HG02970 (cell line): ENCODE data around the gene PLA2G3.
"Not testable (repeated sequence)": the region's sequence is repeated elsewhere in the genome, so short reads cannot be mapped to it uniquely, and the experiment has no call there.

Experiments used
- ATAC-seq: cut with Tn5 transposase; IDR thresholded peaks from one replicate; pipeline ENCODE4 v1.9.1; 2021; ENCODE audit warnings: mild to moderate bottlenecking, moderate library complexity, moderate number of reproducible peaks; ENCODE audit not compliant: unreplicated experiment, low FRiP score

PLA2G3 gene

DNA sequence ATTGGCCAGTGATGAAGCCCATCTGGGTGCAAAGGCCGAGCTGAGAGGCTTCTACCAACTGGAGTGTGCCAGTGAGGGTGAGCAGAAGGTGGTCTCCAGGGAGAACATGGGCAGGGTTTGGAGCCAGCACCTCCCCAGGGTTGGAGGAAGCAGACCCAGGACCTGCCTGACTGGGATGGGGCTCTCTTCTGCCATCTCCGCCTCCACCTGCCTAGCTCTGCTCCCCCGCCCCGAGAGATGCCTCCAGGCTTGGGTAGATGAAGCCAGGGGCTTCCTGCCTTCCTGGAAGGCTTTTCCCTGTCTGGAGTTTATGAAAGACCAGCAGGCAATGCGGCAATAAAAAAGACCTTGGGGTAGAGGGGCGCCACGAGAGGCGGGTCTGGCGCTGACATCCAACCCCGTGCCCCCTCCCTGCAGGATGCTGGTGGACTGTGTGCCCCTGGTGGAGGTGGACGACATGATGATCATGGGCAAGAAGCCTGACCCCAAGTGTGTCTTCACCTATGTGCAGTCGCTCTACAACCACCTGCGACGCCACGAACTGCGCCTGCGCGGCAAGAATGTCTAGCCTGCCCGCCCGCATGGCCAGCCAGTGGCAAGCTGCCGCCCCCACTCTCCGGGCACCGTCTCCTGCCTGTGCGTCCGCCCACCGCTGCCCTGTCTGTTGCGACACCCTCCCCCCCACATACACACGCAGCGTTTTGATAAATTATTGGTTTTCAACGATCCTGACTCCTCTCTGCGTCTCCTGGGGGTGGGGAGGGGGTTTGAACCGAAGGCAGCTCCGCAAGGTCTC, 36.2 kb downstream of the PLA2G3 start:
- ATAC-seq, result no peak

- ATAC-seq, result no peak
Observed at GRCh38 chr22:31103111-31103510, 37.2 kb downstream of the PLA2G3 start.

DNA sequence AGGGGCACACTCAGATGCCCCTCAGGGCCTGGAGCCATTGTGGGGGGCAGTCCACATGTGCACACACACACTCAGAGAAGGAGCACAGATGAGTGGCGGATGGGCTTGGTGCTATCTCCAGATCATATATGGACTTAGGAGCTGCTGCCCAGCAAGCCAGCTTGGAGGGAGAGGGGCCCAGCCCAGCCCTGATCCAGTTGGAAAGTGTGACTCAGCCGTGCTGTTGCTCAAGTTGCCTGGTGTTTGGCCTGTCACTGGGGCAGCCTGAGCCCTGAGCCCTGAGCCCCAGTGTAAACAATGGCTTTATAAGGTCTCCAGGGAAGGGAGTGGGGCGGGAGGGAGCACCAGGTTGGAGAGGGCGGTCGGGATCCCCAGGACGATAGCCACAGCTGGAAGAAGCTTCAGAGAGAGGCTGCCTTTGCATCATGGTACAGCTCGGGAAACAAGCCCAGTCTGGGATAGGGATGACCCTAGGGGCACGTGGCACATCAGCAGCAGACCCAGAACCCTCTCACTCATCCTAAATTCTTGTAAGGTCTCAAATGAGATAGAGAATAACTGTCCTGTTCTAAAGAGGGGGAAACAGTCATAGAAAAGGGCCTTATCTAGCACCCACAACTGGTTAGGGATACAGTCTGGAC, 37.7 kb downstream of the PLA2G3 start:
- no peak for ATAC-seq

- no peak for ATAC-seq
Observed at GRCh38 chr22:31100762-31101525, 39.4 kb downstream of the PLA2G3 start.

DNA sequence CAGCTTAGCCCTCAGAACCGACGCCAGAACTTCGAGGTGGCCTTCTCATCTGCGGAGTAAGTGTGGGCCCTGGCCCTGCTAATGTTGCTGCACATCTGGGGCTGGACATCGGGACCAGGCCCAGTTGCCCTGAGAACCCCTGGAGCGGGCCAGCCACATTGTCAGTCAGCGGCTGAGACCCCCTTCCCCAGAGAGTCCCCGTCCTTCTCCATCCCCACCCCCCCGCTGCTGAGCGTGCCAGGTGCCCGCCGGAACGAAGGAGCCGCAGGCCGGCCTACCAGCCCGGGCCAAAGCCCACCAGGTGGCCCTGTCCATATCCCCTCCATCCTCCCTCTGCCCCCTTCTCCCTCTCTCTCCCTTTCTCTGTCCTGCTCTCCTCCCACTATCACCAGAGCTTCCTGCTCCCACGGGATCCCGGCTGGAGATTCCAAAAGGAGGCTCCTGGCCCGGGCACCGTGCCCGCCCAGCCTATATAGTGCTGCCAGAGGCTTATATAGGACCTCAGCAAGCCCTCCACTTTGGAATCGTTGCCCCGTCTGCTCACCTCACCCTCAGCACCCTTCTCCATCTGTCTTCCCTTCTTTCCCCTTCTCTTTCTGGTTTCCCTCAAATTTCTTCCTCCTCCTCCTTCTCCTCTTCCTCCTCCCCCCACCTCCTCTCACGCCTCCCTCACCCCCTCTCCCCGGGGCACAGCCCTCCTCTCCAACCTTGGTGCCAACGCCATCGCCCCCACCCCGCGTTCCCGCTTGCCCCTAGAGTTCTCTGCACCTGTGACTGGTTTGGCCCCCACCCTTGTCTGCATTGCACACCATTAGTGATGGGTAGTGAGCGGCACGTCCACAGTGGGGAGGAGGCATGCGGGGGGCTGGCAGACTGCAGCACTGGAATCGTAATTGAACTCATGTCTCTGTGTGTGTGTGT, 40.2 kb downstream of the PLA2G3 start:
- ATAC-seq, result no peak

DNA sequence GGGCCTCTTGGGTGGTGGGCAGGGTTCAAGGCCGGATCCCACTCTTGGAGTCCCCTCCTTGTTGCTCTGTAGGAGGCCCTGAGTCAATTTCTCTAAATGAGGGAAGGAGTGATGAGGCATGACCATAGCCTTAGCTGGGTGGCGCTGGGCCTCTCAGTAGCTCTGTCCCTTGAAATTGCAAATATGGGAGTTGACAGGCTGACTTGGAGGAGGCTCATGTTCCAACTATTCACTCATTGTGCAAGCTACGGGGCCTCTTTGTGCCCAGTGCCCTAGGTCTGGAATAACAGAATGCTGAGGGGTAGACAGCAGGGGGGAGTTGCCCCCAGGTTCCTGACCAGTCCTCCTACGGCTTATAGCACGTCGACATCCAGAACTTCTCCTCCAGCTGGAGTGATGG, 40.9 kb downstream of the PLA2G3 start:
- no peak for ATAC-seq

DNA sequence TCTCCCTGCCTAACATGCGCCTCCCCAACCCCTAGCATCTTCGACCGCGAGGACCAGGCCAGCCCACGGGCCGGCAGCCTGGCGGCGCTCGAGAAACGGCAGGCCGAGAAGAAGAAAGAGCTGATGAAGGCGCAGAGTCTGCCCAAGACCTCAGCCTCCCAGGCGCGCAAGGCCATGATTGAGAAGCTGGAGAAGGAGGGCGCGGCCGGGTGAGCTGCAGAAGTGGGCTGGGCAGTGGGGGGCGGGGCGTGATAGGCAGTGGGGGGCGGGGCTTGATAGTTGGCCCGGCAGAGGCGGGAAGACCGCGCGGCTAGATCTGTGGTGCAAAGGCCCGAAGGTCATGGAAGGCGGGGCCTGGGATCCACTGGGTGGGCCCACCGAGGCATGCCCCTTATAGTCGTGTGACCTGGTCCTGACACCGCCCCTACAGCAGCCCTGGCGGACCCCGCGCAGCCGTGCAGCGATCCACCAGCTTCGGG, 41.6 kb downstream of the PLA2G3 start:
- ATAC-seq, result no peak

DNA sequence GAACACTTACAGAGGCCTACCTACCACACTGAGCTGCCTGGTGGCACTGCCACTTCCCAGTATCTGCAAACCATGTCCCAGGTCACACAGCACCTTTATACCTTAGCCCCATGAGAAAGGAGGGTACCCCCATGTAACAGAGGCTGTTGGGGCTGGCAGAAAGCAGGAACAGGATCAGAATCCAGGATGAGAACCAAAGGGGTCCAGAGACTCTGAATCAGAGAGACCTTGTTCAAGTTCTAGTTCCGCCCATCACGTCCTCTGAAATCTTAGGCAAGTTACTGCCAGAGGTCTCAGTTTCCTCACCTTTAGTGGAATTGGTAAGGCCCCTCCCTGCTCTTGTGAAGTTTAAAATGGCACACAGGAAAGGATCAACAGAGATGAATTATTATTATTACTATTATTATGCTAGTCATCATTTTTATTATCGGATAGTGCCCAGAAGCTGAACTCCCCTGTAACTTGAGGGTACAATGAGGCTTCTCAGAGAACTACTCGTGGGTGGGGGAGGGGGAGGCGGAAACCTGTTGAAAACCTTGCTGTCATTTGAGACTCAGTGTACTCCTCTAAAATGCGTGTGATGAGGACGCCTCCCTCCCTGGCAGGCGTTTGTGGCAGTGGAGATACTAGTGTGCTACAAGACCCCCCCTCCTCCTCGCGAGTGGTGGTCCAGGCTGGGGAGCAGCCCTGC, 42.2 kb downstream of the PLA2G3 start:
- ATAC-seq, result no peak

GRCh38 chr22:31097539-31097938, 42.8 kb downstream of the PLA2G3 start:
- ATAC-seq, result not testable (repeated sequence)

DNA sequence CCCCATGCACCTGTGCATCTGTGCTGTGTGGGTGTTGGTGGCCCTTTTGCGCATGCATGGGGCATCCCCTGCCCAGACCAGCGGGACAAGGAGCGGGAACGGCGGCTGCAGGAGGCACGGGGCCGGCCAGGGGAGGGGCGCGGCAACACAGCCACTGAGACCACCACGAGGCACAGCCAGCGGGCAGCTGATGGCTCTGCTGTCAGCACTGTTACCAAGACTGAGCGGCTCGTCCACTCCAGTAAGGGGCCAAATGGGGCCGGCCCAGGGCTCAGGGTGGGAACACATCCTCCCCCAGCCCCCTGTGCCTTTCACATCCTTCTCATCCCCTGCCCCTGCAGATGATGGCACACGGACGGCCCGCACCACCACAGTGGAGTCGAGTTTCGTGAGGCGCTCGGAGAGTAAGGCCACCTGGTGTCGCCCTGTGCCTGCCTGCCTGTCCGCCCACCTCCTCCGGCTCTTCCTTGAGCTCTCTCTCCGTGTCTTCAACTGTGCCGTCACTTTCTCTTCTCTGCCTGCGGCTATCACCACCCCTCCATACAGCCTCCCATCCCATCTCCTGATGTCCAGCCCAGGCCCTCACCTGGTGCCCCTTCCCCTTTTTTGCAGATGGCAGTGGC, 43.5 kb downstream of the PLA2G3 start:
- no peak for ATAC-seq

DNA sequence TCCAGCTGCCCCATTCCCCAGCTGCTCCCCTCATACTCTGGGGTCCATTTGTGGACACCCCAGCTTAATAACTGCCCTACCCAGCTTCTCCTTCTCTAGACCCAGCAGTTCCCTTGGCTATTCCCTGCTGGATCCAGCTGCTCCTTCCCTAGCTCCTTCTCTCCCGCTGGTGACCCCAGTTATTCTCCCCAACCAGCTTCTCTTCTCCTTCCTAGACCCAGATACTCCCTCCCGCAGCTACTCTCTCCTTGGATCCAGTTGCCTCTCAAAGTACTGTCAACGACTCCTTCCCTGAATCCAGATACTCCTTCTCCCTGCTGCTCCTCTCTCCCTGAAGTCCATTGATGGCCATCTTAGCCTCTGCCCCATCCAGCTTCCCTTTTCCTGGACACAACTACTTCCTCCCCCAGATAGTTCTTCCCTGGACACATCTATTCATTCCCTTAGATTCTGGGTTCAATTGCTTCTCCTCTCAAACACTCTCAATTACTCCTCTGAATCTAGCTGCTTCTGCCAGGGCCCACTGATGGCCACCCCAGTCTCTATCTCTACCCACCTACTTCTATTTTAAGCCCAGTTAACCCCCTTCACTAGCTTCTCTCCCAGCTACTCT, 44.6 kb downstream of the PLA2G3 start:
- ATAC-seq, result no peak

DNA sequence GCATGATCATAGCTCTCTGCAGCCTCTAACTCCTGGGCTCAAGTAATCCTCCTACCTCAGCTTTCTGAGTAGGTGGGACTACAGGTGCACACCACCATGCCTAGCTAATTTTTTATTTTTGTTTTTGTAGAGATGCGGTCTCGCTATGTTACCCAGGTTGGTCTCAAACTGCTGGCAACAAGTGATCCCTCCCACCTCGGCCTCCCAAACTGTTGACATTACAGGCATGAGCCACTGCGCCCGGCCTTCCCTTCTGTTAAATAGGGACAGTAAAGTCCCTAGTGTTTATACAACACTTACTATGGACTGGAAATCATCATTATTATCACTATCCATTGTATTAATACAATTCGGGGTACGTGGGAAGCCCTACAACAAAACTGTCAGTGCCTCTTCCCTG, 45.6 kb downstream of the PLA2G3 start:
- ATAC-seq, result no peak

DNA sequence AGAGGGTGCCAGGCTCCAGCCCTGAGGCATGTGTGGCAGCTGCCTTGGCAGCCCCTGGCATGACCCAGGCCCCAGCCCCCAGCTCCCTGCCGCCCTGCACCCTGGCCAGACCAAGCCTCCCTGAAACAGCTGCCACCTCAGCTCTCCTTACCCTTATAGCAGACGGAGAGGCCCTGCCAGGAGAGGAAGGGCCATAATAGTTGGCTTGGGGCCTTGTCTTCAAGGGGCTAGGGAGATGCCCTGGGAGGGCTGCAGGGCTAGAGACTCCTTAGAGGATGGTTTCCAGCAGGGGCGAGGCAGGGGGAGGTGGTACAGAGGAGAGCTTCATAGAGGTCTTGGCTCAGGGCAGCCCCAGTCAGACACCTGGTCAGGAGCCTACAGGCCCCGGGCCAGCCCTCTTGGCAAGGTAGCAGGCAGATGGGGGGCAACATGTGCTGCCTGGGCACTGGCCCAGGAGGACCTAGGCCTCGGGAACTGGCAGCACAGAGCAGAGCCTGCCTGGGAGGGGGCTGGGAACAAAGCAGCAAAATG, 46.2 kb downstream of the PLA2G3 start:
- ATAC-seq, result no peak

DNA sequence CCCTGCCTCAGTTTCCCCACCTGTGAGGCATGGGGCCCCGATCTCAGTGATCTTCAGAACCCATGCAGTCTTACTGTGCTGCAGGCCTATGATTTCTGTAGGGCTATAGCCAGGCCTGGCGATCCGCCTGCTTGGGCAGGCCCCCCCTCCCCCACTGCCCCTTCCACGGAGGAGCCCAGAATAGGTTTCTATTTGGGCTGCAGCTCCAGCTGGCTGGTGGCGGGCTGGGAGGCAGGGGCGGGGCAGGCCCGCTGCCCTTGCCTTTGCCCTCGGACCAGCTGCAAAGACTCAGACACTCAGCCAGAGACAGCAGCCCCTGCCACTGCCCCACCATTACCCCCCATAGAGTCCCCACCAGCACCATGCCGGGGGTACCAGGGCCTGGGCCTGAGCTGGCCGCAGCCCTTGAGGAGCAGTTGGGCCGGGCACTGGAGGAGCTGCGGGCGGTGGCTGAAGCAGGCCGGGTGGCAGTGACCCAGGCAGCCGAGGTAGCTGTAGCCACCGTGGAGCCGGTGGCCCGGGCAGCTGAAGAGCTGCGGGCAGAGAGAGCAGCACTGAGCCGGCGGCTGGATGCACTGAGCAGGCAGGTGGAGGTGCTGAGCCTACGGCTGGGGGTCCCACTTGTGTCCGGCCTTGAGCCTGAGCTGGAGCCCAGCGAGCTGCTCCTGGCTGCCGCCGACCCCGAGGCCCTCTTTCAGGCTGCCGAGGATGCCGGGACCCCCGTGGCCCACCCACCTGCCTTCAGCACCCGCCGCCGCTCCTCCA, 47.0 kb downstream of the PLA2G3 start:
- ATAC-seq, result no peak

- no peak for ATAC-seq
Observed at GRCh38 chr22:31092161-31092560, 48.1 kb downstream of the PLA2G3 start.

DNA sequence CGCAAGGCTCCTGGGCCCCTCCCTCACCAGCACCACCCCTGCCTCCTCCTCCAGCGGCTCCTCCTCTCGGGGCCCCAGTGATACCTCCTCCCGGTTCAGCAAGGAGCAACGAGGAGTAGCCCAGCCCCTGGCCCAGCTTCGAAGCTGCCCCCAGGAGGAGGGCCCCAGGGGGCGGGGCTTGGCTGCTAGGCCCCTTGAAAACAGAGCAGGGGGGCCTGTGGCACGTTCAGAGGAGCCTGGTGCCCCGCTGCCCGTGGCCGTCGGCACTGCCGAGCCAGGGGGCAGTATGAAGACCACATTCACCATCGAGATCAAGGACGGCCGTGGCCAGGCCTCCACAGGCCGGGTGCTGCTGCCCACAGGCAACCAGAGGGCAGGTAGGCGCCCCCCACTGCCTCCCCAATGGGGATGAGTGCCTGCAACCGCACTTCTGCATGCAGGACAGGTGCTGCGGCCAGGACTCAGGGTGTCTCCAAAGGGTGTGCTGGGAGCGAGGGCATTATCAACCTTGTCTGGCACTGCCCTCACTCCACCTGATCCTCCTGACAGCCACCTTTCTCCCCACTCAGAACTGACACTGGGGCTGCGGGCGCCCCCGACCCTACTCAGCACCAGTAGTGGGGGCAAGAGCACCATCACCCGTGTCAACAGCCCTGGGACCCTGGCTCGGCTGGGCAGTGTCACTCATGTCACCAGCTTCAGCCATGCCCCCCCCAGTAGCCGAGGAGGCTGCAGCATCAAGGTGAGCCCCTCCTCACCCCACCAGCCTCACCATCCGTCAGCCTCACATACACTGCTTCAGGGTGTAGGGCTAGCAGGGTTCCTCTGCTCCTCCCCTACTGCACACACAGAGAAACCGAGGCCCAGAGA, 49.0 kb downstream of the PLA2G3 start:
- ATAC-seq, result no peak
